Left lobe of liver (tissue), 2 donors: ENCODE data around the gene COL13A1. TPM values are rescaled to one million over a fixed set of nuclear protein-coding genes. Genes with fewer than 3 reads are reported as not detected.

ENCODE experiments used
- ATAC-seq: fragments of 200-7000 bp; cut with Tn5 transposase; one replicate; pipeline ENCODE4 v1.9.1; 2020; ENCODE audit warnings: mild to moderate bottlenecking, moderate library complexity
- DNase-seq: peaks from one replicate; pipeline ENCODE4 v3.0.0-alpha.2; 2020; ENCODE audit warnings: low spot score
- total RNA-seq: library from RNA; stranded (reverse); gene quantifications from one replicate; pipeline ENCODE4 v1.2.1, GENCODE V29; 2021
- donor health status: DM: no; HTN: no; CAD: no; lungs with moderate emphysema.
- donor health status: DM: no; HTN: yes; CAD: no.

COL13A1 gene
- total RNA-seq, 1 donor from 2014 or later = 0.48 TPM

DNA sequence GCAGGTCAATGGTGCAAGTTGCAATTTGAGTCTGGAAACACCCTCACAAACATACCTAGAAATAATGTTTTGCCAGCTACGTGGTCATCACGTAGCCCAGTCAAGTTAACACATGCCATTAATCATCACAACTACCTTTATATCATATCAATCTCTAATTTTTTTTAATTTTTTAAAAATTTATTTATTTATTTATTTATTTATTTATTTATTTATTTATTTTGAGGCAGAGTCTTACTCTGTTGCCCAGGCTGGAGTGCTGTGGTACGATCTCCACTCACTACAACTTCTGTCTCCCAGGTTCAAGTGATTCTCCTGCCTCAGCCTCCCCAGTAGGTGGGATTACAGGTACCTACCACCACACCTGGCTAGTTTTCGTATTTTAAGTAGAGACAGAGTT, 198.6 kb downstream of the COL13A1 start:
- ATAC-seq = no peak

DNA sequence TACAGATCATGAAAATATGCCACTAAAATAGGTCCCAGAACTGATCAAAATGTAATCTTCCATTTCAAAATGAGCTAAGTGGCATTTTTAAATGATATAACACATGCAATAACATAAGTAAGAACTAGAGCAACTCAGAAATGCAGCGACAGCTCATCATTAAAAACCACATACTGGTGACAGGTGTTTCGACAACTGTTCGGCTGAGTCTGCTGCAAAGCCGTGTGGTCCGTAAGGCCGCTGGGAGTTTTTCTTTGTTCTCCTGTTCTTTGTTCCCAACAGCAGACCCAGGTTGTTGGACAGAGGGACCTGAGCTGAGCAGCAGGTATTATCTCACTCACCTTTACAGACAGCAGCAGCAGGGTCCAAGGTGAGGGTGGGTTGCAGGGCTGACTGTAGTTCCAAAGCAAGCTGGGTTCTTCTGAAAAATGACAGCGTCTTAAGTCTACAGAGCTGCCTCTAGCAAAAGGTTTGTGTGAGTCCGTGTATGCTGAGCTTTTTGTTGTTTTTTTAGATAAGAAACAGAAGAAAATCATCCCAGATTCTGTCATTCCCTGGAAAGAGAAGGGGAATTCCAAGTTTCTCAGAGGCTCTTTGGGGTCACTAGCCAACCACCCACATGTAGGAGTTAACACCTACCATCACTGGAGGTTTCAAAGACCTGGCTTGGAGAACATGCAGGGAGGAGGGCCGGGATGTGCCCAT, 205.6 kb downstream of the COL13A1 start:
- no peak for ATAC-seq
- no peak for DNase-seq

More for the DNA sequence above, 198.6 kb downstream of the COL13A1 start:
- no peak for DNase-seq

Other genes starting within 250 kb of the COL13A1 start
- gene NEUROG3, start 228.5 kb upstream of the COL13A1 start, total RNA-seq = not detected
- gene FAM241B, start 171.7 kb upstream of the COL13A1 start, total RNA-seq = 1.2 TPM